ENCODE data around the gene SEMA3D.
"Not testable (repeated sequence)": the region's sequence is repeated elsewhere in the genome, so short reads cannot be mapped to it uniquely, and the experiment has no call there.

Gene SEMA3D

DNA sequence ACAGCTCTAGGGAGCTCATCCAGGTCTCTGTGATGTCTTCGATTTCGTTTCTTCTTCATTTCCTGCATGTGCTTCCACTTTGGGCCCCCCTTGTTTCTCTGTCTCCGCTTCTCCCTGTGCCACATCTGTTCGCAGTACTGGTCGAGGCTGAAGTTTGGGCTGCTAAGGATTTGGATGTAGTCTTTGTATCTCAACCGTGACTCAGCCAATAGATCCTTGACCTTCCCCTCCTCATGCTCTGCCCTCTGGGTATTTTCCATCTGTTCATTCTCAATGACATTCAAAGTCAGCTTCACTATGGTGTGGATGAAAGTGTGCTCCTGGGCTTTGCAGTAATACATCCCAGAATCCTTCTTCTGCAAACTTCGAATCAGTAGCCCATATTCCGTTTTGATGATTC, 187.4 kb downstream of the SEMA3D start:
- in situ Hi-C loops (cut with HindIII; ENCODE audit: low sequenced_read_pairs): no loop called here
- no peak for TF ChIP-seq CTCF (IDR thresholded peaks at IDR 0.05; ENCODE audit: low read depth, low read length, missing control alignments)
- no peak overlapping the region for H3K4me3 ChIP-seq (ENCODE audit: low read depth, low read length)
- DNase-seq (ENCODE audit: low read depth): no peak

GRCh38 chr7:84998665-84999064, 188.2 kb downstream of the SEMA3D start:
- no peak for TF ChIP-seq CTCF (IDR thresholded peaks at IDR 0.05; ENCODE audit: low read depth, low read length, missing control alignments)
- DNase-seq (ENCODE audit: low read depth): no peak
- in situ Hi-C loops (cut with HindIII; ENCODE audit: low sequenced_read_pairs): no loop called here
- H3K4me3 ChIP-seq (ENCODE audit: low read depth, low read length): no peak overlapping the region

GRCh38 chr7:84997626-84998025, 189.2 kb downstream of the SEMA3D start:
- no peak overlapping the region for H3K4me3 ChIP-seq (ENCODE audit: low read depth, low read length)
- no peak for TF ChIP-seq CTCF (IDR thresholded peaks at IDR 0.05; ENCODE audit: low read depth, low read length, missing control alignments)
- in situ Hi-C loops (cut with HindIII; ENCODE audit: low sequenced_read_pairs): no loop called here
- no peak for DNase-seq (ENCODE audit: low read depth)

DNA sequence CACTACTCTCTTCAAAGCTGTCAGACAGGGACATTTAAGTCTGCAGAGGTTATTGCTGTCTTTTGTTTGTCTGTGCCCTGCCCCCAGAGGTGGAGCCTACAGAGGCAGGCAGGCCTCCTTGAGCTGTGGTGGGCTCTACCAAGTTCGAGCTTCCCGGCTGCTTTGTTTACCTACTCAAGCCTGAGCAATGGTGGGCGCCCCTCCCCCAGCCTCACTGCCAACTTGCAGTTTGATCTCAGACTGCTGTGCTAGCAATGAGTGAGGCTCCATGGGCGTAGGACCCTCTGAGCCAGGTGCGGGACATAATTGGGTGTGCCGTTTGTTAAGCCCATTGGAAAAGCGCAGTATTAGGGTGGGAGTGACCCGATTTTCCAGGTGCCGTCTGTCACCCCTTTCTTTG, 193.9 kb downstream of the SEMA3D start:
- in situ Hi-C loops (cut with HindIII; ENCODE audit: low sequenced_read_pairs); DNase-seq (ENCODE audit: low read depth); H3K4me3 ChIP-seq (ENCODE audit: low read depth, low read length): not testable (repeated sequence)

GRCh38 chr7:84985073-84985784, 201.6 kb downstream of the SEMA3D start:
- DNase-seq (ENCODE audit: low read depth): no peak
- no peak for TF ChIP-seq CTCF (IDR thresholded peaks at IDR 0.05; ENCODE audit: low read depth, low read length, missing control alignments)
- in situ Hi-C loops (cut with HindIII; ENCODE audit: low sequenced_read_pairs): no loop called here
- H3K4me3 ChIP-seq (ENCODE audit: low read depth, low read length): no peak overlapping the region

DNA sequence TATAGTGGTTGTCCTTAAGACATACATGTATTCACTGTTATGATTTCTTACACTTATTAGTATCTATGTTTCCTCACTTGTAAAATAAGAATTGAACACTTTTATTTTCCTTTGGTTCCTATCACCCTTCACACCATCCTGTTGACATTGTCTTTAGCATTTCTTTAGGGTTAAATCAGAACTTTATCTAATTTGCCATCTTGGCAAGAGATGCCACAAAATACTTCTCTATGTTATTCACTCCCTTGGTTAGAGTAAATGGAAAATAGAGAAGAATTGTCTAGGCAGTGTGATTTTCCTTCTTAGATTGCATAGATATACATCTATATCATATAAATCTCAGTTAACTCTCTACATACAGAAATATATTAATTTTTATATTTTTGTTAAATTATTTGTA, 204.7 kb downstream of the SEMA3D start:
- in situ Hi-C loops (cut with HindIII; ENCODE audit: low sequenced_read_pairs): no loop called here
- DNase-seq (ENCODE audit: low read depth): no peak
- no peak overlapping the region for H3K4me3 ChIP-seq (ENCODE audit: low read depth, low read length)
- TF ChIP-seq CTCF (IDR thresholded peaks at IDR 0.05; ENCODE audit: low read depth, low read length, missing control alignments): no peak

GRCh38 chr7:84981055-84981976, 205.5 kb downstream of the SEMA3D start:
- no peak for TF ChIP-seq CTCF (IDR thresholded peaks at IDR 0.05; ENCODE audit: low read depth, low read length, missing control alignments)
- H3K4me3 ChIP-seq (ENCODE audit: low read depth, low read length): no peak overlapping the region
- in situ Hi-C loops (cut with HindIII; ENCODE audit: low sequenced_read_pairs): no loop called here
- DNase-seq (ENCODE audit: low read depth): no peak

Data from astrocyte of the cerebellum (primary cell).